ENCODE measurements around the gene UCN3.

The UCN3 gene

DNA sequence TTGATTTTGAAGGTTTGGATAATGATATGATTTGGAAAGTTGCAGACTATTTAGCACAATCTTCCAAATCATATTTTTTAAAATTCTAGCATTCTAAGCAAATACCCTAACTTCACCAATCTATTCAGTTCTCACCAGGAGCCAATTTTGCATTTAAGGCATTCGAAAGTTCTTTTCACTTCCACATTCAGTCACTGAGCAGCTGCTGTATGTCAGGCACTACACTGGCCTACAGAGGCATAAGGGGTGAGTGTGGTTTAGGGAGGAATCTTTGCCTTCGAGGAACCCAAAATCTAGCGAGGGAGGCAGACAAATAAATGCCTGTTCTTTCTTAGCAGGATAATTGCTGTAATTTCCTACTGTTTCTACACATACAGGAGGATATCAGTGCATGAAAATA lies 10.7 kb upstream of the UCN3 start:
- no peak overlapping the region for H3K4me3 Mint-ChIP-seq
- H3K27ac Mint-ChIP-seq, result no peak overlapping the region
- intact Hi-C loops (cut with micrococcal nuclease), result no loop called here
- H3K9me3 Mint-ChIP-seq, result no peaks in the 10 kb centered on the region
- no peaks in the 10 kb centered on the region for H3K36me3 Mint-ChIP-seq (ENCODE audit: low read depth)
- peaks cover 5% of the 10 kb centered on the region for H3K4me1 Mint-ChIP-seq (ENCODE audit: low read depth)
- H3K27me3 Mint-ChIP-seq, result no peaks in the 10 kb centered on the region

DNA sequence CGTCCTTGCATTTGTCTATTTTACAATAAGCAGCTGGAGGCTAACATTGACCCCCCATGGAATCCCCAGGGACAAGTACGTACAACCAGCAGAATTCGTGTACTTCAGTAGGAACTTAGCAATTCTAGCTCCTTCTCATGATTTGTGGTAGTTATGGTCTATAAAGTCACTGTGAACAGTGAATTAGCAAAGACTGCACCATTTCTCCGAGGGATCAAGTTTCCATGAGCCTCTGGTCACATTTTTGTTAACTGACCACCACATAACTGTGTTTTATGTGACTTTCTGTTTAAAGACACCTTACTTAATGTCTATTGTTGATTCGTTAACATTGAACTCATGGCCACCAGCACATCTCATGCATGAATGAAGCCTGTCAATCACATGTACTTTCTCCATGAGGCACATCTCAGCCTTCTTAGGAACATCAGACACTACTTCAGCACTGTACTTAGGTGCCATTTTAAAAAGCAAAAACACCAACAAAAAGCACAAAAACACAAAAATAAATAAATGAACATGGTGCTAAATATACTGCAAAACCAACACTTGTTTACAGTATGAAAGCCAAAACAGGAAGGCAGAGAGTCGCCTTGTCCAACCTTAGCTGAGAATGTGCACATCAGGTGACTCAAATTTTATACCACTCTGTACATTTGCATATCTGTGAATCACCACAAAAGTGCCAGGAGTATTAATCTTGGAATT lies 9.0 kb upstream of the UCN3 start:
- no peaks in the 10 kb centered on the region for H3K9me3 Mint-ChIP-seq
- no peak overlapping the region for H3K27ac Mint-ChIP-seq
- peaks cover 2% of the 10 kb centered on the region for H3K27me3 Mint-ChIP-seq
- no peak overlapping the region for H3K4me3 Mint-ChIP-seq
- intact Hi-C loops (cut with micrococcal nuclease), result no loop called here
- H3K36me3 Mint-ChIP-seq (ENCODE audit: low read depth), result no peaks in the 10 kb centered on the region
- peaks cover 5% of the 10 kb centered on the region for H3K4me1 Mint-ChIP-seq (ENCODE audit: low read depth)

DNA sequence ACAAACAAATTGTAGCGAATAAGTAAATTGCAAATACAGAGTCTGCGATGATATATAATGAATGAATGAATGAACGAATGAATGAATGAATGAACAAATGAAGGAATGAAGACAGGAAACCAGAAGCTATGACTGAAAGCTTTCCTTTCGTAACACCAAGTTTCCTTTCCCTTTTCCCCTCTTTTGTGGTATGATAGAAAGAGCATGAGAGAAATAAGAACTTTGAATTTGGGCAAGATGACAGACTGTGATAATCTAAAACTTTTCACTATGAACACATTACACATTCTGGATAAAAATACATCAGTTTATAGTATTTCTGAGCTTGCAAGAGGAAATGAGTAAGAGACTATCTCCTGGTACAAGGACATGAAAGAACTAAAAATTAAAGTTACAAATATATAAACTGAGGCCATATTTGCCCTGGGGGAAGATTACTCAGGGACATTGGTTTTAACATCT lies 8.4 kb upstream of the UCN3 start:
- H3K4me3 Mint-ChIP-seq, result no peak overlapping the region
- no peaks in the 10 kb centered on the region for H3K9me3 Mint-ChIP-seq
- H3K27me3 Mint-ChIP-seq, result peaks cover 3% of the 10 kb centered on the region
- H3K4me1 Mint-ChIP-seq (ENCODE audit: low read depth), result peaks cover 5% of the 10 kb centered on the region
- intact Hi-C loops (cut with micrococcal nuclease), result no loop called here
- H3K27ac Mint-ChIP-seq, result no peak overlapping the region
- no peaks in the 10 kb centered on the region for H3K36me3 Mint-ChIP-seq (ENCODE audit: low read depth)

DNA sequence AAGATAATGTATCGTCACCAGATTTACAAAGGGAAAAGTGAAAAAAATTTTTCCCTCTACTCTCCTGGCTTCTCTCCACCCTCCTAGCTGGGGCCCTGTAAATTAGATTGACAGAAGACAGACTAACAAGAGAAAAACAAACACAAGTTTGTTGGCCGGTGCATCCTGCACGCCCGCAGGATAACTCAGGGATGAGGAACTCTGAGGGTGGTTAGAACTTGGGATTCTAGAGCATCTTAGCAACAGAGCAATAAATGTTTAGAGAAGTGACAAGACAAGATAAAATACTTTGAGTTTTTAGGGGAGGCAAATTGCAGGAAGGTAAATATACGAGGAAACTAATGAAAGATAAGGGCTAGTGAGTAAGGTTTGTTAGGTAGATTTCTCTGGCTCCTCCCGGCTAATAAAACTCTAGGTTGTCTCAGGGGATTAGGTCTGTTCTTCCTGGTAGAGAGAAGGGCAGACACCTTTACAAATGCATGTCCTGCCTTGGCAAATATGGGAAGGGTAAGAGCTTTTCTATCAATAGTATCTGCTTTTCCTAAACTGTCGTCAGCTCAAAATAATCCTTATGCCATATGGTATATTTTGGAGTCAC lies 4.3 kb upstream of the UCN3 start:
- Mint-ChIP-seq H3K9me3 (no peaks in the 10 kb centered on the region), H3K27me3 (peaks cover 5% of the 10 kb centered on the region), H3K36me3 (ENCODE audit: low read depth) (no peaks in the 10 kb centered on the region), H3K4me3 (no peak overlapping the region), H3K4me1 (ENCODE audit: low read depth) (peaks cover 5% of the 10 kb centered on the region), H3K27ac (no peak overlapping the region)
- intact Hi-C loops (cut with micrococcal nuclease), result no loop called here

DNA sequence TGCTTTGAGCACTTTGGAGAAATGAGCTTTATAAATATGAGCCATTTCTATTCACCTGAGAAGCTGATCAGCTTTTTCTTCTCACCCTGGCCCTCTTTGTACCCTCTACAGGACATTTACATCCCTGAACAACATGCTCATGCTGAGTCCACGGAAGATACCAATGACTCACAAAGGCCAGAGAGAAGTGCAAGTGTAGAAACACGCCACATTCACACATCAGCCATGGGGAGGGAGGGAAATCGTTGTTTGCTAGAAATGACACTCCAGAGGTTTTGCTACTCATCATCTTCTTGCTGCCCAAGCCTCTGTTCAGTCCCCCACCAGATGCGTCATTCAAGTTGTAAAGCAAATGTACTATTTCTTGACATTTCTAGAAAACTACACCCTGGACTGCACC lies 2.8 kb upstream of the UCN3 start:
- no peak overlapping the region for H3K27ac Mint-ChIP-seq
- no peak overlapping the region for H3K4me3 Mint-ChIP-seq
- H3K36me3 Mint-ChIP-seq (ENCODE audit: low read depth), result no peaks in the 10 kb centered on the region
- peaks cover 5% of the 10 kb centered on the region for H3K27me3 Mint-ChIP-seq
- H3K9me3 Mint-ChIP-seq, result no peaks in the 10 kb centered on the region
- H3K4me1 Mint-ChIP-seq (ENCODE audit: low read depth), result no peaks in the 10 kb centered on the region
- intact Hi-C loops (cut with micrococcal nuclease), result no loop called here

DNA sequence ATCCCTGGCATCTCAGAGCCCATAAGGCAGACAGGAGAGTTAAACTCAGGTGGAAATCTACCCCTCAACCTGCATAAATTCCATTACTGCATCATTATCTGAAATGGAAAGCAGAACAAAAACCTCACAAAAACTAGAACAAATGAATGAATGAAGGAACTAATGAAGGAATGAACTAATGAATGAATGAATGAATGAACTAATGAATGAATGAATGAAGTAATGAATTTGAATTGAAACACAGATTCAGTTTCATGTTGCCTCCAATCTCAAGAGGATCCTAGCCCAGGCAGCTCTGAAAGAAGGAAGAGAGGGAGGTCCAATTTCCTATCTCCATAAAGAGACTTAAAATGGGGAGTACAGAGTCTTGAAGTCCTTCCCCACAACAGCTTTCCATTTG lies 1.9 kb upstream of the UCN3 start:
- H3K9me3 Mint-ChIP-seq, result no peaks in the 10 kb centered on the region
- no peak overlapping the region for H3K27ac Mint-ChIP-seq
- peaks cover 5% of the 10 kb centered on the region for H3K27me3 Mint-ChIP-seq
- no peaks in the 10 kb centered on the region for H3K36me3 Mint-ChIP-seq (ENCODE audit: low read depth)
- H3K4me3 Mint-ChIP-seq, result no peak overlapping the region
- intact Hi-C loops (cut with micrococcal nuclease), result no loop called here
- no peaks in the 10 kb centered on the region for H3K4me1 Mint-ChIP-seq (ENCODE audit: low read depth)

DNA sequence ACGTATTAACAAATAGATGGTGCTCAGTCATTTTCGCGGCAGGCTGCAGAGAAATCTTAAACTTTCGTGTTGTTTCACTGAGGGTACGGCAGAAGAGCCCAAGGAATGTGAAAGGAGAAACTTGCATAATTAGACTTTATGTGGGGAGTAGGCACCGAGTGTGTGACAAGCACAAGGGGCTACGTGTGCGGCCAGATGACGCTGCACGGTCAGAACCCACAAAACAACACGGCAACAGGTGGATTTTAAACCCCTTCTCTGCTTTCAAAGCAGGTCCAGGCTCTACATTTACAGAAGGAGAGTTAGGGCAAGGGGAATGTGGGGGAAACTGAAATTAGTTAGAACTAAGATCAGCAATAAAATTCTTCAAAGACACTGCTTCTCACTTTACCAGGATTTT lies 392 bp upstream of the UCN3 start:
- no peak overlapping the region for H3K27ac Mint-ChIP-seq
- H3K4me3 Mint-ChIP-seq, result no peak overlapping the region
- no peaks in the 10 kb centered on the region for H3K36me3 Mint-ChIP-seq (ENCODE audit: low read depth)

DNA sequence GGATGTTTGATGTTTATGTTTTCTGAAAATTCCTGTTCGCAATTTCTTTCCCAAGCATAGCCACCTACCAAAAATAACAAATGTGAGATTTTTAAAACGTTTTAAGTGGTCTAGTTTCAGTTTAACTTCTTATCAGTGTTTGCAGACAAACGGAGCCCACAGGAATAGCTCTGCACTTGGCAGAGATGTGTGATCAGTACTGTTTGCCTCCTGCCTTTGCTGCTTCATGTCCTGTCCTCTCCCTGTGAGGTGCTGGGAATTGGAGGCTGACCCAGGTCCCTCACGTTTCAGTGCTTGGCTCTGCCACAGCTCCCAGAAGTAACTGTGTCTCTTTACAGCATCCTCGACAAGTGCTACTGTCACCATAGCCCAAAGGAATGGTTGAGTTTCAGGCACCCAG lies 1.2 kb downstream of the UCN3 start:
- intact Hi-C loops (cut with micrococcal nuclease), result no loop called here
- Mint-ChIP-seq H3K4me1 (ENCODE audit: low read depth) (no peaks in the 10 kb centered on the region), H3K36me3 (ENCODE audit: low read depth) (no peaks in the 10 kb centered on the region)

More for the DNA sequence above, 392 bp upstream of the UCN3 start:
- Mint-ChIP-seq H3K27me3 (peaks cover 5% of the 10 kb centered on the region), H3K9me3 (no peaks in the 10 kb centered on the region), H3K4me1 (ENCODE audit: low read depth) (no peaks in the 10 kb centered on the region)
- intact Hi-C loops (cut with micrococcal nuclease), result no loop called here

DNA sequence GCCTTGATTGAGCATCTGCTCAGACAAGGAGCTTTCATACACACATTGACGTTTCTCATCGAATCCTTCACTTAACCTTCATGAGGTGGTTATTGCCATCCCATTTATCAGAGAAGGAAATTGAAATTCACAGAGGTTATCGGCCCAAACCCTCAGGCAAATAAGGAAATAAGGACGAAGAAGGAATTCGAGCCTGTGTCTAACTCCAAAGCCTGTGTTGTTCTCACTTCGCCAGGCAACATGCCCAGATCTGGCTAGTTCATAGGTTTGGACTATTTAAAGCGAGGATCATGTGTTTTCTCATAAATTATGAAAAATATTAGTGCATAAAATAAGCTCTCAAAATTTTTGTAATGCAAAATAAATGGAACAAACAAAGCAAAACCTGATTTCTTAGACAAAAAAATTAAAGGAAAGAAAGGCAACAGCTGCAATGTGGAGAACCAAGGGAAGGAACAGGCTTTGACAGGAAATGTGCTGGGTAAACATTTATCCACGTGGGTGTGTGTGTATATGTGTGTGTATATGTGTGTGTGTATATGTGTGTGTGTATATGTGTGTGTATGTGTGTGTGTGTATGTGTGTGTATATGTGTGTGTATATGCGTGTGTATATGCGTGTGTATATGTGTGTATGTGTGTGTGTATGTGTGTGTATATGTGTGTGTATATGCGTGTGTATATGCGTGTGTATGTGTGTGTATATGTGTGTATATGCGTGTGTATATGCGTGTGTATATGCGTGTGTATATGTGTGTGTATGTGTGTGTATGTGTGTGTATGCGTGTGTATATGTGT lies 4.8 kb downstream of the UCN3 start:
- no peak overlapping the region for H3K27ac Mint-ChIP-seq

More for the DNA sequence above, 1.2 kb downstream of the UCN3 start:
- Mint-ChIP-seq H3K9me3 (peaks cover 4% of the 10 kb centered on the region), H3K4me3 (no peak overlapping the region), H3K27ac (no peak overlapping the region), H3K27me3 (peaks cover 2% of the 10 kb centered on the region)

DNA sequence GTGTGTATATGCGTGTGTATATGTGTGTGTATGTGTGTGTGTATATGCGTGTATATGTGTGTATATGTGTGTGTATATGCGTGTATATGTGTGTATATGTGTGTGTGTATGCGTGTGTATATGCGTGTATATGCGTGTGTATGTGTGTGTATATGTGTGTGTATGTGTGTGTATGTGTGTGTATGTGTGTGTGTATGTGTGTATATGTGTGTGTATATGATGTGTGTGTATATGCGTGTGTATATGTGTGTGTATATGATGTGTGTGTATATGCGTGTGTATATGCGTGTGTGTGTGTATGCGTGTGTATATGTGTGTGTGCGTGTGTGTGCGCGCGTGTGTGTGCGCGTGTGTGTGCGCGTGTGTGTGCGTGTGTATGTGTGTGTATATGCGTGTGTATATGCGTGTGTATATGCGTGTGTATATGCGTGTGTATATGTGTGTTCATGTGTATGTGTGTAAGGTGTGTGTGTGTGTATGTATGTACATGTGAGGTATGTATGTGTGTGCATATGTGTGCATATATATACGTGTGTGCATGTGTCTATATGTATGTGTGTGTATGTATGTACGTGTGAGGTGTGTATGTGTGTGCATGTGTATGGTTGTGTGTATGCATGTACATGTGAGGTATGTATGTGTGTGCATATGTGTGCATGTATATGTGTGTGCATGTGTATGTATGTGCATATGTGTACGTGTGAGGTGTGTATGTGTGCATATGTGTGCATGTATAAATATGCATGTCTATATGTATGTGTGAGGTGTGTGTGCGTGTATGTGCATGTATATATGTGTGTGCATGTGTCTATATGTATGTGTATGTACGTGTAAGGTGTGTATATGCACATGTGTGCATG lies 6.0 kb downstream of the UCN3 start:
- intact Hi-C loops (cut with micrococcal nuclease), result no loop called here
- no peaks in the 10 kb centered on the region for H3K4me1 Mint-ChIP-seq (ENCODE audit: low read depth)
- no peak overlapping the region for H3K4me3 Mint-ChIP-seq
- H3K36me3 Mint-ChIP-seq (ENCODE audit: low read depth), result no peaks in the 10 kb centered on the region
- H3K27me3 Mint-ChIP-seq, result no peaks in the 10 kb centered on the region
- peaks cover 16% of the 10 kb centered on the region for H3K9me3 Mint-ChIP-seq
- no peak overlapping the region for H3K27ac Mint-ChIP-seq

More for the DNA sequence above, 4.8 kb downstream of the UCN3 start:
- H3K27me3 Mint-ChIP-seq, result no peaks in the 10 kb centered on the region
- no peaks in the 10 kb centered on the region for H3K36me3 Mint-ChIP-seq (ENCODE audit: low read depth)
- H3K9me3 Mint-ChIP-seq, result peaks cover 14% of the 10 kb centered on the region
- H3K4me1 Mint-ChIP-seq (ENCODE audit: low read depth), result no peaks in the 10 kb centered on the region
- intact Hi-C loops (cut with micrococcal nuclease), result no loop called here
- H3K4me3 Mint-ChIP-seq, result no peak overlapping the region

DNA sequence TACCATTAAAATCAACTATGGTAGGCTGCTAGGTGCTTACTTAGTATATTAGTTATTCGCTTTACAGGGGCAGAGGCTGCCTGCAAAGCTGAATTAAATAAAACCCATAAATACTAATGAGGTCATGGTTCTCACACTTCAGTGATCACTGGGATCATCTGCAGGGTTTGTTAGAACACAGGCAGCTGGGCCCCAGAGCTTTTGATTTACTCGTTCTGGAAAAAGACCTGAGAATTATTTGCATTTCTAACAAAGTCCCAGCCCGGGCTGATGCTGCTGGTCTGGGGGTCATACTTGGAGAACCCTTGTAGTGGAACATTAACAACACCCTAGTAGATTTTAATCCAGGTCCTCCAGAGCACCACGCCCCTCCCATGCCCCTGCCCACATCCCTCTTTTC lies 8.5 kb downstream of the UCN3 start:
- intact Hi-C loops (cut with micrococcal nuclease), result no loop called here
- Mint-ChIP-seq H3K36me3 (ENCODE audit: low read depth) (no peaks in the 10 kb centered on the region), H3K27me3 (no peaks in the 10 kb centered on the region), H3K4me1 (ENCODE audit: low read depth) (no peaks in the 10 kb centered on the region), H3K27ac (no peak overlapping the region), H3K4me3 (no peak overlapping the region), H3K9me3 (peaks cover 16% of the 10 kb centered on the region)

DNA sequence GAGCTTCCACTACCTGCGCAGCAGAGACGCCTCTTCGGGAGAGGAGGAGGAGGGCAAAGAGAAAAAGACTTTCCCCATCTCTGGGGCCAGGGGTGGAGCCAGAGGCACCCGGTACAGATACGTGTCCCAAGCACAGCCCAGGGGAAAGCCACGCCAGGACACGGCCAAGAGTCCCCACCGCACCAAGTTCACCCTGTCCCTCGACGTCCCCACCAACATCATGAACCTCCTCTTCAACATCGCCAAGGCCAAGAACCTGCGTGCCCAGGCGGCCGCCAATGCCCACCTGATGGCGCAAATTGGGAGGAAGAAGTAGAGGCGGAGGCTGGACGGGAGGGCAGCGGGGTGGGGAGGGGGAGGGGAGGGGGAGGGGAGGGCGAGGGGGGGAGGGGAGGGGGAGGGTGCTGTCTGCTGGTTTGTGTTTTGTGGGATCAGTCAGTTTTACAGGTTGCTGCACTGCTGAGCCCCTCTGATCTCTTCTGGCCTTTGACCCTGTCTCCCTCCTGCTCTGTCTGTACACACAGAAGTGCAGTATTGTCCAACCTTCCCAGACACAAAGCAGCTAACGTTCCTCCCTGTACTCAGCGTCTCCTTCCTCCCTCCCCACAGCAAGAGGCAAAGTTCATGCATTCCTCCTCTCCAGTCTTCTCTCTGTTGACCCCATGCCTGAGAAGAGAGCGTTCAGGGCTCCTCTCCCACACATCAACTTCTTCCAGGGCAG lies 9.3 kb downstream of the UCN3 start:
- H3K9me3 Mint-ChIP-seq, result peaks cover 16% of the 10 kb centered on the region
- no peak overlapping the region for H3K4me3 Mint-ChIP-seq
- no peaks in the 10 kb centered on the region for H3K27me3 Mint-ChIP-seq
- H3K27ac Mint-ChIP-seq, result no peak overlapping the region
- no peaks in the 10 kb centered on the region for H3K36me3 Mint-ChIP-seq (ENCODE audit: low read depth)
- intact Hi-C loops (cut with micrococcal nuclease), result no loop called here
- H3K4me1 Mint-ChIP-seq (ENCODE audit: low read depth), result no peaks in the 10 kb centered on the region

DNA sequence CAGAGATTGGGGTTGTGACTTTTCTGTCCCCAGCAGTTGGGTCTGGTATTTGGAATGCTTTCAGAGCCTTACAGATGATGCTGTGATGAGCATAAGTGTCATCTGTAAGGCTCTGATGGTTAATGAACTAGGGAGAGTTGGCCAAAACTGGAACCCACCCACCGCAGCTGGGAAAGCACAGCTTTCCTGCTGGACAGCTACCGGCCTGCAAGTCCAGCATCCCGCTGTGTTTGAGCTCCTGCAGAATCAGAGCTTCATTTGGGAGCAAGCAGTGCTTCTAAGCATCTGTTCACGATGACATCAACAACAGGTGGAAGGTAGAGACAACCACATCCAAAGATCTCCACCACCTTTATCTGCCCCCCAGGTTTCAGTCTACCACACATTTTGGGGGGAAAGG lies 11.7 kb downstream of the UCN3 start:
- Mint-ChIP-seq H3K36me3 (ENCODE audit: low read depth) (no peaks in the 10 kb centered on the region), H3K9me3 (peaks cover 8% of the 10 kb centered on the region), H3K4me1 (ENCODE audit: low read depth) (no peaks in the 10 kb centered on the region), H3K27ac (no peak overlapping the region), H3K4me3 (no peak overlapping the region), H3K27me3 (no peaks in the 10 kb centered on the region)
- intact Hi-C loops (cut with micrococcal nuclease), result no loop called here
